Neural cell (in vitro differentiated cells): ENCODE results near the gene CLDN20. TPM values are rescaled to one million over a fixed set of nuclear protein-coding genes. Genes with fewer than 3 reads are reported as not detected.

Source experiments
- H2AFZ ChIP-seq: fragments of 200-600, 300-800 bp; sonication (generic), shearing (Covaris generic); 2 replicates; pipeline ENCODE4 v1.6.0; 2014; ENCODE audit warnings: low read depth, mild to moderate bottlenecking, antibody characterized with exemption, low read length, moderate library complexity
- H3F3A ChIP-seq: fragments of 200-600 bp; shearing (Covaris generic); 2 replicates; pipeline ENCODE4 v1.6.1; 2016; ENCODE audit warnings: mild to moderate bottlenecking, moderate library complexity, mixed read lengths, antibody characterized with exemption, low read length; ENCODE audit not compliant: insufficient read depth, poor library complexity, severe bottlenecking
- H3K27ac ChIP-seq: fragments of 200-600, 300-800 bp; sonication (generic), shearing (Covaris generic); 2 replicates; pipeline ENCODE4 v1.5.1; 2014; ENCODE audit warnings: mild to moderate bottlenecking, low read length, moderate library complexity
- H3K27me3 ChIP-seq: fragments of 300-800, 200-600 bp; sonication (generic), shearing (Covaris generic); 2 replicates; pipeline ENCODE4 v1.6.0; 2014; ENCODE audit warnings: mild to moderate bottlenecking, low read depth, low read length, moderate library complexity; ENCODE audit not compliant: insufficient read depth
- H3K36me3 ChIP-seq: fragments of 300-800, 200-600 bp; sonication (generic), shearing (Covaris generic); 2 replicates; pipeline ENCODE4 v1.5.1; 2014; ENCODE audit warnings: mild to moderate bottlenecking, antibody characterized with exemption, low read length, moderate library complexity; ENCODE audit not compliant: insufficient read depth
- H3K4me2 ChIP-seq: fragments of 300-800, 200-600 bp; sonication (generic), shearing (Covaris generic); 2 replicates; pipeline ENCODE4 v1.6.0; 2014; ENCODE audit warnings: mild to moderate bottlenecking, low read length
- H3K4me3 ChIP-seq: fragments of 300-800, 200-600 bp; sonication (generic), shearing (Covaris generic); 2 replicates; pipeline ENCODE4 v1.5.1; 2014; ENCODE audit warnings: mild to moderate bottlenecking, low read length, moderate library complexity
- H3K79me2 ChIP-seq: fragments of 200-600 bp; shearing (Covaris generic); replicated peaks from 2 replicates; pipeline ENCODE4 v1.6.0; 2014; ENCODE audit warnings: mild to moderate bottlenecking, low read length, moderate library complexity; ENCODE audit not compliant: insufficient read depth
- H3K9ac ChIP-seq: fragments of 300-800, 200-600 bp; sonication (generic), shearing (Covaris generic); 2 replicates; pipeline ENCODE4 v1.6.1; 2016; ENCODE audit warnings: mild to moderate bottlenecking, low read length, mixed read lengths
- H3K9me2 ChIP-seq: fragments of 200-600 bp; shearing (Covaris generic); 2 replicates; pipeline ENCODE4 v1.6.1; 2016; ENCODE audit warnings: mild to moderate bottlenecking, low read length, mixed read lengths; ENCODE audit not compliant: insufficient read depth
- H3K9me3 ChIP-seq: fragments of 200-600, 300-800 bp; sonication (generic), shearing (Covaris generic); 2 replicates; pipeline ENCODE4 v1.6.1; 2016; ENCODE audit warnings: mild to moderate bottlenecking, mixed run types, low read length, moderate library complexity, mixed read lengths
- H4K20me1 ChIP-seq: fragments of 200-600 bp; shearing (Covaris generic); 2 replicates; pipeline ENCODE4 v1.6.1; 2016; ENCODE audit warnings: mild to moderate bottlenecking, mixed run types; ENCODE audit not compliant: insufficient read depth
- CTCF ChIP-seq: fragments of 450-650 bp; IDR thresholded peaks from 2 replicates; pipeline ENCODE4 v1.5.1; 2014; ENCODE audit warnings: antibody characterized with exemption, mild to moderate bottlenecking, moderate library complexity; ENCODE audit not compliant: poor library complexity, severe bottlenecking
- EP300 ChIP-seq: fragments of 450-650 bp; conservative IDR thresholded peaks from 2 replicates; pipeline ENCODE4 v1.6.1; 2014; ENCODE audit warnings: antibody characterized with exemption, mild to moderate bottlenecking, moderate library complexity; ENCODE audit not compliant: poor library complexity, severe bottlenecking
- EZH2 ChIP-seq: fragments of 200-600, 300-800 bp; shearing (Covaris generic), sonication (generic); IDR thresholded peaks from 2 replicates; pipeline ENCODE4 v1.6.1; 2014; ENCODE audit warnings: antibody characterized with exemption, low read length, borderline replicate concordance, mild to moderate bottlenecking; ENCODE audit not compliant: insufficient read depth, poor library complexity, severe bottlenecking
- MXI1 ChIP-seq: fragments of 450-650 bp; conservative IDR thresholded peaks from 2 replicates; pipeline ENCODE4 v1.6.1; 2014; ENCODE audit warnings: antibody characterized with exemption, mild to moderate bottlenecking; ENCODE audit not compliant: poor library complexity, severe bottlenecking
- POLR2AphosphoS5 ChIP-seq: IDR thresholded peaks from 2 replicates; pipeline ENCODE4 v1.6.1; 2012
- RAD21 ChIP-seq: fragments of 450-650 bp; conservative IDR thresholded peaks from 2 replicates; pipeline ENCODE4 v1.6.1; 2014; ENCODE audit warnings: antibody characterized with exemption, mild to moderate bottlenecking, moderate library complexity
- REST ChIP-seq: IDR thresholded peaks from 2 replicates; pipeline ENCODE4 v1.6.1; 2012; ENCODE audit warnings: borderline replicate concordance
- SMC3 ChIP-seq: fragments of 450-650 bp; conservative IDR thresholded peaks from 2 replicates; pipeline ENCODE4 v1.6.1; 2014; ENCODE audit warnings: antibody characterized with exemption, mild to moderate bottlenecking, moderate library complexity; ENCODE audit not compliant: poor library complexity
- TAF1 ChIP-seq: IDR thresholded peaks from 2 replicates; pipeline ENCODE4 v1.6.1; 2012; ENCODE audit warnings: low read depth
- polyA plus RNA-seq: library from polyadenylated mRNA; depleted of rRNA; stranded (reverse); fragments of >200 nt; gene quantifications from 2 replicates; pipeline ENCODE4 v1.2.3, GENCODE V29; 2014

The CLDN20 gene
- polyA plus RNA-seq, 1 donor from 2014 or later, result not detected

- H3K27me3 ChIP-seq, result no peaks in the 10 kb centered on the region
- no peaks in the 10 kb centered on the region for H3K36me3 ChIP-seq
- H3K27ac ChIP-seq, result no peak overlapping the region
- H3F3A ChIP-seq, result no peaks in the 10 kb centered on the region
- H3K79me2 ChIP-seq, result no peaks in the 10 kb centered on the region
- no peak overlapping the region for H2AFZ ChIP-seq
- TF ChIP-seq TAF1 (no peak), SMC3 (no peak), CTCF (no peak), MXI1 (no peak), EP300 (no peak), POLR2AphosphoS5 (no peak), REST (no peak), EZH2 (no peak), RAD21 (no peak)
- H3K4me3 ChIP-seq, result no peak overlapping the region
- no peaks in the 10 kb centered on the region for H4K20me1 ChIP-seq
- no peak overlapping the region for H3K4me2 ChIP-seq
- no peak overlapping the region for H3K9ac ChIP-seq
- H3K9me2 ChIP-seq, result no peaks in the 10 kb centered on the region
- no peaks in the 10 kb centered on the region for H3K9me3 ChIP-seq
These were observed 2.2 kb downstream of the CLDN20 start for GRCh38 chr6:155265843-155266535.

- H3K4me2 ChIP-seq, result no peak overlapping the region
- no peaks in the 10 kb centered on the region for H3F3A ChIP-seq
- H3K9me3 ChIP-seq, result no peaks in the 10 kb centered on the region
- H3K27me3 ChIP-seq, result no peaks in the 10 kb centered on the region
- no peaks in the 10 kb centered on the region for H4K20me1 ChIP-seq
- no peak overlapping the region for H3K27ac ChIP-seq
- no peak overlapping the region for H2AFZ ChIP-seq
- no peaks in the 10 kb centered on the region for H3K36me3 ChIP-seq
- no peak overlapping the region for H3K4me3 ChIP-seq
- no peak for TF ChIP-seq TAF1
- no peak for TF ChIP-seq POLR2AphosphoS5
- no peak for TF ChIP-seq MXI1
- TF ChIP-seq EZH2, result no peak
- no peak for TF ChIP-seq CTCF
- TF ChIP-seq REST, result no peak
- TF ChIP-seq EP300, result no peak
- no peak for TF ChIP-seq SMC3
- H3K9ac ChIP-seq, result no peak overlapping the region
- no peaks in the 10 kb centered on the region for H3K79me2 ChIP-seq
- no peaks in the 10 kb centered on the region for H3K9me2 ChIP-seq
These were observed 3.6 kb downstream of the CLDN20 start for GRCh38 chr6:155267411-155267810.
